GM19239 (cell line): ENCODE data around the gene GNAT3.

ENCODE experiments used
- DNase-seq: peaks from one replicate; pipeline ENCODE4 v3.0.0; 2011; ENCODE audit warnings: low spot score; ENCODE audit not compliant: insufficient read length
- FAIRE-seq: peaks from 2 replicates; lab custom pipeline; 2011; peaks lifted over from hg19 to GRCh38; lab: Jason Lieb, UNC

Gene GNAT3

GRCh38 chr7:80428161-80429054, 83.5 kb downstream of the GNAT3 start:
- FAIRE-seq (no peak), DNase-seq (no peak)

GRCh38 chr7:80427218-80427617, 84.6 kb downstream of the GNAT3 start:
- DNase-seq (no peak), FAIRE-seq (no peak)

GRCh38 chr7:80420876-80421275, 91.0 kb downstream of the GNAT3 start:
- no peak for FAIRE-seq

GRCh38 chr7:80417211-80417793, 94.6 kb downstream of the GNAT3 start:
- DNase-seq (no peak), FAIRE-seq (no peak)

More at GRCh38 chr7:80420876-80421275, 91.0 kb downstream of the GNAT3 start:
- DNase-seq = no peak

DNA sequence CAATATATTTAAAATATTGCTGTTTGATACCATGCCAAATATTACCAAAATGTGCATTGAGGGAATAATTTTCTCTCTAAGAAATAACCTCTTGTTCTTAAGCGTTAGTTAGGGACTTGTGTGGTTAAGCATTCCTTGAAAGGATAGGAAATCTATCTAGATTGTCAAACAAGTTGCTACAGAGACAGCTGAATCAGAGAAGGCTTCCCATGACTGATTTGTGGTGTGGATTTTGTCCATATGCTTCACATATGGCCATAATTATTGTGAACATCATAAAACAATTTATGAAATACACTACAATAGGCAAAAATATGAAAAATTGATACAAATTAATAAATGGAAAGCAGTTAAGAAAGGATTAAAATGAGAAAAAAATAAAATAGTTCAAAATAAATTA, 96.3 kb downstream of the GNAT3 start:
- DNase-seq = no peak
- no peak for FAIRE-seq

DNA sequence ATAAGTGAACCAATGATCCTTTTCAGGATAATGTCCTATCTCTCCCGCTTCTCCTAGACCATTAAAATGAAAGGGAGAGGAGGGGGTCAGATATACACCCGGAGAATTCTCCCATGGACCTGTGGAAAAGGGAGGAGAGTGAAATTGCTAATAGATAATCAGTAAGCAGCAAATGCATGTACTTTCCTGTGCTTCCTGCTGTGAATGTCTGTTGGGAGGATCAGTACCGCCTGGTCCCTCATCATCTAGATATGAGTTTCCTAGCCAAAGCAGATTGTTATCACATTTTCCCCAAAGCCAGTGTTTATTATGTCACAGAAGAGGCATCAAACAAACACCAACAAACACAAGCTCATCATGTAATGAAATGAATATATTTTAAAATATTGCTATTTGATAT, 96.8 kb downstream of the GNAT3 start:
- FAIRE-seq = no peak
- DNase-seq = no peak

GRCh38 chr7:80414331-80414730, 97.5 kb downstream of the GNAT3 start:
- no peak for DNase-seq
- FAIRE-seq = no peak

DNA sequence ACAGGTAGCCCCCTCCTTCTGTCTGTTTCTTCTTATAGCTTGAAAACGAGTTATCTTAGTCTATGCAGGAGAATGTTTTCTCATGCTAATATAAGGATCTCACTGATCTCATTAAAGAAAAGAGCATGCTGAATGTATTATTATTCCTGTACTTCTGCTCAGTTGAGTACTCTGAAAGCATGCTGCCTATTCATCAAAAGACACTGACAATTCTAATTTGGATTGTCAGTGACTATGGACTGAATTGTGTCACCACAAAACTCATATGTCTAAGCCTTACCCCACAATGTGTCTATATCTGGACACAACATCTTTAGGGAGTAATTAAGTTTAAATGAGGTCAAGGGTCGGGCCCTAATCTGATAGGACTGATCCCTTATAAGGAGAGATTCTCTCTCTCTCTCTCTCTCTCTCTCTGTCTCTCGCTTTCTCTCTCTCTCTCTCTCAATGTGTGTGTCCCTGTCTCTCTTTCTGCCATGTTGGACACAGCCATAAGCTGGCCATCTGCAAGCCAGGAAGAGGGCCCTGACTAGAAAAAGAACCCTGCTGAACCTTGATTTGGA, 98.4 kb downstream of the GNAT3 start:
- no peak for FAIRE-seq

DNA sequence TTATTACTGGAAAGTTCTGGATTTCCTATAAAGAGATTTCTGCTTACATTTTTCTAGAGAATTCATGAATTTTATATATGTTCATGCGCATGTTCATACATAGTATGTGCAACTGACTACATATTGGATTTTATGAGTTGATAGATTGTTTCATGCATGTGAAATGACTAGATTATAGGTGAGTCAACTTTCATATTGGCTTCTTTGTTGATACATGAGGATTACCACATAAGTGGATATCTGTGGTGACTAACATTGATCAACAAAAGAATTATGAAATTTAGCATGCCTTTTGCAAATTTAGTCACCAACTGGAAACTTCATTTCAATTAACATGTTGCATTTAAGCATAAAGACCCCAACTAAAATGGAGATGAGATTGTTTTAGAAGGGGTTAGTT, 99.0 kb downstream of the GNAT3 start:
- DNase-seq (no peak), FAIRE-seq (no peak)

More for the DNA sequence above, 98.4 kb downstream of the GNAT3 start:
- DNase-seq = no peak

DNA sequence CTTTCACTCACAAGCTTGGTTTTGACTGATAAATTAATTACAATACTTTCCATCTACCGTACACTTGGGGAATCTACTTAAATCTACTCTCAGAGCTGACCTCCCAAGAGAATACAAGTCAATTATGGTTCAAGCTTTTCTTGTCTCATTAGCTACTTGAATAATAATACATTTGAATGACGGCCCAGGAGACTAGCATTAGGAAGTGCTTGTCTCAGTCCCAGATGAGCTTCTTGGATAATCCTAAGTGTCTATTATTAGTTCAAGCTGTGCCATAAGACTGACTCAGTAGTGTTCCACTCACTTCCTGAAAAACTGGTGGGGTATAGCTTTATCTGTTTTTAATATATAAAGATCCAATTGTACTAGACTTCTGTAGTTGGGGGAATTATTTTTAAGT, 100.2 kb downstream of the GNAT3 start:
- no peak for DNase-seq
- FAIRE-seq = no peak

GRCh38 chr7:80410081-80410480, 101.8 kb downstream of the GNAT3 start:
- DNase-seq (no peak), FAIRE-seq (no peak)
